ENCODE measurements around the gene ZNRF1.

Gene ZNRF1

DNA sequence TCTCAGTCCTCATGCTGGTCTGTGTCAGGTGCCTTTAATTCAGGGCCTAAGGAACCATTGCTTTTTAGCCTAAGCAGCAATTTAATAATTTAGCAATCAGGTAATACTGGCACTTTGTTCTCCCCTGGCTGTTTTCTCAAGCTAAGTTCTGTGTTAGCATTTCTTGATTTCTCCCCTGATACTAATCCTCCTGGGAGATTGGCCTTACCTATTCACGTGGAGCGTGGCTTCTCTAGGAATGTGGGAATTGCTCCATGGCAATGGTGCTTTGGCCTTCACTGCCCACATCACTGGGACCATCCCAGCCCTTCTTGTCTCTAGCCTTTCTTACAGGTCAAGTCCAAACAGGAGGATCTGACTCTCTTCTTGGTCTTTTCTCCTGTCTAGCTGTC is 55.7 kb downstream of the ZNRF1 start:
- peak overlapping the region; percentile 67 for H3K27ac ChIP-seq
- TF ChIP-seq, protein P1, sequence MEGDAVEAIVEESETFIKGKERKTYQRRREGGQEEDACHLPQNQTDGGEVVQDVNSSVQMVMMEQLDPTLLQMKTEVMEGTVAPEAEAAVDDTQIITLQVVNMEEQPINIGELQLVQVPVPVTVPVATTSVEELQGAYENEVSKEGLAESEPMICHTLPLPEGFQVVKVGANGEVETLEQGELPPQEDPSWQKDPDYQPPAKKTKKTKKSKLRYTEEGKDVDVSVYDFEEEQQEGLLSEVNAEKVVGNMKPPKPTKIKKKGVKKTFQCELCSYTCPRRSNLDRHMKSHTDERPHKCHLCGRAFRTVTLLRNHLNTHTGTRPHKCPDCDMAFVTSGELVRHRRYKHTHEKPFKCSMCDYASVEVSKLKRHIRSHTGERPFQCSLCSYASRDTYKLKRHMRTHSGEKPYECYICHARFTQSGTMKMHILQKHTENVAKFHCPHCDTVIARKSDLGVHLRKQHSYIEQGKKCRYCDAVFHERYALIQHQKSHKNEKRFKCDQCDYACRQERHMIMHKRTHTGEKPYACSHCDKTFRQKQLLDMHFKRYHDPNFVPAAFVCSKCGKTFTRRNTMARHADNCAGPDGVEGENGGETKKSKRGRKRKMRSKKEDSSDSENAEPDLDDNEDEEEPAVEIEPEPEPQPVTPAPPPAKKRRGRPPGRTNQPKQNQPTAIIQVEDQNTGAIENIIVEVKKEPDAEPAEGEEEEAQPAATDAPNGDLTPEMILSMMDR (conservative IDR thresholded peaks at IDR 0.05) = no peak

DNA sequence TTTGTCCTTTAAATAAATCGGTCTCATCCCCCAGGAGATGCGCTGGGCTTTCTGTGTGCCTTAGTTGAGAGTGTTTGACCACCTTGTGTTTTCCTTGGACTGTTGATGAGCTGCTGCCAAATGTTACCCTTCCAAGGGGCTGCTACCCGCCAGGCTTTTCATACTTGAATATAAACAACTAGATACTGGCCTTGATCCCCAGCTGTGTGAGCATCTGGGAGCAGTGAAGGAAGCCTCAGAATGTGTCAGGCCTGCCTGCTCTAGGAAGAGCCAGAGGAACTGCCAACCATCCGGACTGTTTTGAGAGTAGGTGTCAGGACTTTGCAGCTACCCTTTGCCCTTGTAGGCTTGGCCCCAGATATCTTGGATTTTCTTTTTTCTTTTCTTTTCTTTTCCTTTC is 60.0 kb downstream of the ZNRF1 start:
- no peak overlapping the region for H3K27ac ChIP-seq
- TF ChIP-seq, protein P1 (conservative IDR thresholded peaks at IDR 0.05) = no peak

DNA sequence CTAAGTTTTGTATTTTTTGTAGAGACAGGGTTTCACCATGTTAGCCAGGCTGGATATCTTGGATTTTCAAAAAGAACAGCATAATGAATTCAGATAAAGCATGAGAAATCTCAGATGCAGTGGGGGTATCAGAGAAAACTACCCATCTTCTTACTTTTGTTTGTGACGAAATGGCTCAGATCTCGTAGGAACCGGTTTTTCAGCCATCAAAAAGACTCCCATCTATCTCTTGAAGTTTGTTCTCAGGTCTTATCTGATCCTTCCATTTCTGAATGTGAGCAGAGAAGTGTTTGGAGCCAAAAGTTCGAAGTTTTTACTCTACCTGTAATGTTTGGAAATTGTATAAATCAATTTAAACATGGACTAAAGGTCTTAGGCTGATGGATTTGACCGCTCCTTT is 60.6 kb downstream of the ZNRF1 start:
- TF ChIP-seq, protein P1 (conservative IDR thresholded peaks at IDR 0.05) = no peak
- H3K27ac ChIP-seq = no peak overlapping the region

DNA sequence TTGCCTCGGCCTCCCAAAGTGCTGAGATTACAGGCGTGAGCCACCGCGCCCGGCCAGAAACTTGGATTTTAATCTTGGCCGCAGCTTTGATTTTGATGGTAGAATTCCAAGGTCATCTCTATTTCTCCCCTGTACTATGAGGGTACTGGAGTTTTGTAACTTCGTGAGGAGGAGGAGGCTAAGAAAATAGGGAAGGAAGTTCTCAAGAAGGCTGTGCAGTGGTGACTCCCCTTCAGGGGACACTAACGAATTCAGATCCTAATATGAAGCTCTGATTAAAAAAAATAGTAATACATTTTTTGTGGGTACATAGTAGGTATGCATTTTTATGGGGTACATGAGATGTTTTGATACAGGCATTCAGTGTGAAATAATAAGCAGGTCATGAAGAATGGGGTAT is 61.9 kb downstream of the ZNRF1 start:
- TF ChIP-seq, protein P1 (conservative IDR thresholded peaks at IDR 0.05) = no peak
- no peak overlapping the region for H3K27ac ChIP-seq

DNA sequence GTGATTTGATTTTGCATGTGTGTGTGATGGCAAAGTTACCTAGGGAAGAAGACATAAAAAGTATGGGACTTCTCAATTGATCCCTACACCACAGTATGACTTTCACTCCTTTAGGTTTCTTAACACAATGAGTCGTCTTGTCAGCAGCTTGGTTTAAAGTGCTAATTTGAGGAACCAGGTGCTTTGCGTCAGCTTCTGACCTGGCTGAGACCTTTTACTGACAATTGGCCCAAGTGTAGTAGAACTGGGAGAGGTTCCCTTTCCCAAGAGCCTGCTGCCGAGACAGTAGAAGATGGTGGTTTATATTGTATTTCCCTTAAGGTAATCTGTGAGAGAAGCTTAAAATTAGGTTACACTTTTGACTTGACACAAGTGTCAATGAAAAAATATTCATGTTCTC is 62.8 kb downstream of the ZNRF1 start:
- TF ChIP-seq, protein P1 (conservative IDR thresholded peaks at IDR 0.05) = no peak
- H3K27ac ChIP-seq = no peak overlapping the region

DNA sequence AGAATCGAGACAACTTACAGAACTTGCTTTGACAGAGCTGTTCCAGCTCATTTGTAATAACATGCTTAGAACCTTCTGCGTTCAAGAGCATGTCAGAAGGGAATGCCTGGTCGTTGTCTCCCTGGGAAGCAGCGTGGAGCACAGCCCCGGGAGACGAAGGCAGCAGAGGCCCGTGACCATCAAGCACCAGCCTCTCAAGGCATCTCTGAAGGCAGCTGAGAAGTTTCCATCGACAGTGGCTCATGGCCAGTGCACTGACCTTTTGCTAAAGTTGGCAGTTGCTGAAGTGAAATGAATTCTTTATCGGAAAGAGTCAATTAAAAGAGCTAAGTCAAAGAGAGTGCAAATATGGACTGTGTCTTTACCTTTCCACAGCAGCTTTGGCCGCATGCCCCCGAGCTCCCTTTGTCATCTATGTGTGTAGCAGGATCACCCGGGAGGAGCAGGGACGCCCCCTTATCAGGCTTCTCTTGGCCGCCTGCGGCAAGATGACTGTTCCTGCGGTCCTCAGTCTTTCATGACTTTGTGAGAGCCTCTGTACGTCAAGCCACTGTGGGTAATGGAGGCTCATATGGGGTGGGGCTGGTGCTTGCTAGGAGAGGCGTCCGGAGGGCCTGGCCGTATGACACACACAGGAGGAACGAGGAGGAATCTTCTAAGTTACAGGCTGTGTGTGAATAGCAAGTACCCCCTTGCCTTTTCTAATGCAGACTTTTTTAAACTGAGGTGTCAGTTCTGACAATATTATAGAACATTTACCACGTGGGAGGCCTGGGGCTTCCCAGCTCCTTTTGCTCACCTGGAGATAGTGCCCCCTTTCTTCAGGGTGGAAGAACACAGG is 63.5 kb downstream of the ZNRF1 start:
- no peak overlapping the region for H3K27ac ChIP-seq
- TF ChIP-seq, protein P1 (conservative IDR thresholded peaks at IDR 0.05) = no peak

DNA sequence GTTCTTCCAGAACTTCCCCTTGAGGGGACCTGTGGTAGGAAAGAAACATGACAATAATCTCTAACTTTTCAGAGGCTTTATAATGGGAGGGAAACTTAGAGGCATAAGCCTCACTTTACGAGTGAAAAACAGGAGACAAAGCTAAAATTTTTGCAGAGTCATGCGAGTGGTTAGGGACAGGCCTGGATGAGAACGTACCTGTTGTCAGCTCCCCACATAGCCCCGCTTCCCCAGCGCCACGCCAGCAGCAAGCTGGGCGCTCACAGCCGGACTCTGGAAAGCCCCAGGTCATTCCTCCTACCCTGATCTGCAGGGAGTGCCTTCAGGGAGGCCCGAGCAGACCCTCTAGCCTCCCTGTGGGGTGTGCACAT is 64.1 kb downstream of the ZNRF1 start:
- H3K27ac ChIP-seq = no peak overlapping the region
- TF ChIP-seq, protein P1 (conservative IDR thresholded peaks at IDR 0.05) = no peak

Measured in VCaP (cell line).